Natural killer cell (primary cell): ENCODE results near the gene ZNF800. TPM values are rescaled to one million over a fixed set of nuclear protein-coding genes. Genes with fewer than 3 reads are reported as not detected.

Source experiments
- ATAC-seq, 3 donors: fragments of 150-1000 bp in 2 of 3; fragments of 200-7000 bp in 1 of 3; cut with Tn5 transposase; 1 replicate in 1 of 3; 2 replicates in 2 of 3; pipeline ENCODE4 v1.10.0; 2021; ENCODE audit warnings: mild to moderate bottlenecking in 2 of 3, moderate library complexity in 2 of 3
- DNase-seq, 2 donors: peaks; one replicate each; pipeline versions ENCODE4 v3.0.0 to v3.0.0-alpha.2; 2013 to 2021; ENCODE audit warnings: mixed read lengths in 1 of 2
- H3K27ac ChIP-seq: one replicate; pipeline ENCODE4 v1.5.1; 2013; ENCODE audit warnings: mild to moderate bottlenecking, low read length
- H3K27me3 ChIP-seq: one replicate; pipeline ENCODE4 v1.6.1; 2013; ENCODE audit warnings: low read length; ENCODE audit not compliant: control insufficient read depth, insufficient read depth
- H3K36me3 ChIP-seq: one replicate; pipeline ENCODE4 v1.6.1; 2013; ENCODE audit warnings: low read length; ENCODE audit not compliant: control insufficient read depth, insufficient read depth
- H3K4me1 ChIP-seq: one replicate; pipeline ENCODE4 v1.6.1; 2013; ENCODE audit warnings: low read length; ENCODE audit not compliant: control insufficient read depth, insufficient read depth
- H3K4me3 ChIP-seq: one replicate; pipeline ENCODE4 v1.5.1; 2013; ENCODE audit warnings: low read length
- H3K9me3 ChIP-seq: one replicate; pipeline ENCODE4 v1.6.1; 2013; ENCODE audit warnings: low read length; ENCODE audit not compliant: control insufficient read depth, insufficient read depth
- H3K27ac Mint-ChIP-seq, 2 donors: one replicate each; pipeline ENCODE4 v1.8.0; 2022; ENCODE audit warnings: mild to moderate bottlenecking in 2 of 2, mixed read lengths in 2 of 2, moderate library complexity in 1 of 2
- H3K27me3 Mint-ChIP-seq, 2 donors: one replicate each; pipeline ENCODE4 v1.8.0; 2022; ENCODE audit warnings: low read depth in 2 of 2, mixed read lengths in 2 of 2
- H3K36me3 Mint-ChIP-seq: one replicate; pipeline ENCODE4 v1.8.0; 2022; ENCODE audit warnings: mixed read lengths
- H3K4me1 Mint-ChIP-seq, 2 donors: one replicate each; pipeline ENCODE4 v1.8.0; 2022; ENCODE audit warnings: mixed read lengths in 2 of 2
- H3K4me3 Mint-ChIP-seq: one replicate; pipeline ENCODE4 v1.8.0; 2022; ENCODE audit warnings: mild to moderate bottlenecking, moderate library complexity, mixed read lengths
- H3K9me3 Mint-ChIP-seq, 2 donors: one replicate each; pipeline ENCODE4 v1.8.0; 2022; ENCODE audit warnings: mixed read lengths in 2 of 2
- CTCF ChIP-seq: fragments of 200-600 bp; IDR thresholded peaks from one replicate; pipeline ENCODE4 v1.8.0; 2022; ENCODE audit warnings: antibody characterized with exemption
- WGBS: methylation state at CpG from one replicate; pipeline ENCODE4 v1.1.7; 2013; ENCODE audit warnings: missing lambda C conversion rate; ENCODE audit not compliant: insufficient coverage; 5-methylcytosine and 5-hydroxymethylcytosine counted together
- intact Hi-C: fragments of 100-400 bp; cut with micrococcal nuclease; formaldehyde crosslinking; loops from one replicate; pipeline ENCODE4 v1.14.2; 2022
- total RNA-seq, 4 donors: library from RNA; stranded (reverse); fragments of 120-200 nt in 1 of 4; gene quantifications; one replicate each; pipeline versions ENCODE4 v1.2.3 to v1.2.4, GENCODE V29; 2013 to 2022

The ZNF800 gene
- total RNA-seq, 3 donors from 2014 or later (not counting 1 experiment from before 2014, with no cell fraction given), result 93.3 to 107 (median 101) TPM

DNA sequence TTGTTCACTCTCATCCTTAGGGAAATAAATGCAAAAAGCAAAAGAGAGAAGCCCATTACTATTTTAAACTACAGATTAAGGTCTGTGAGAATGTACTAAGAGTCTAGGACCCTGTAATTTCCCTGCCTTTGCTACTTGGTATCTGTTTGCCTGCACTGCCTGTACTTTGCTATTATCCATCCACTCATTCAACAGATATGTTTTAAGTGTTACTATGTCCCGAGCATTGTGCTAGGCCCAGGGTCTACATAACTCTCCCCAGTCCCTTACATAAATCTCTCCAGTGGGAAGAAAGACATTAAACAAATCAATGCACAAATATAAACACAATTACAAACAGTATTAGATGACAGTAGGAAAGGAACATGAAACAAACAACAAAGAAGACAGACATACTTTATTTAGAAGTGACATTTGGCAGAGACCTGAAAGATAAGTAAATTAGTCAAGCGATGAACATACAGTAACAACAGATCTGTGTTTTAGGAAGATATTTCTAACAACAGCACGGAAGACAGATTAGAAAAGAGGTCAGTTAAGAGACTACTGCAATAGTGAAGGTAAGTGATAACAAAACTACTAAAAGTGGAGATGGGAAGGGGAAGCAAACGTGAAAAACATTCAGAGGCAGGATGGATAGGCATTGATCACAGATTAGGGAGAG lies 30.0 kb downstream of the ZNF800 start:
- no peak for ATAC-seq
- H3K27ac Mint-ChIP-seq, result no peak overlapping the region
- Histone ChIP-seq H3K4me3 (no peak overlapping the region), H3K9me3 (no peaks in the 10 kb centered on the region), H3K27ac (no peak overlapping the region), H3K4me1 (no peaks in the 10 kb centered on the region), H3K27me3 (no peaks in the 10 kb centered on the region), H3K36me3 (peaks cover 57% of the 10 kb centered on the region)
- no peak for DNase-seq
- no peaks in the 10 kb centered on the region for H3K9me3 Mint-ChIP-seq
- H3K36me3 Mint-ChIP-seq, result no peaks in the 10 kb centered on the region
- no peaks in the 10 kb centered on the region for H3K27me3 Mint-ChIP-seq
- 95% methylated on average over 4 of the region's 4 CpGs for WGBS
- H3K4me1 Mint-ChIP-seq, result peaks cover 19 to 20% of the 10 kb centered on the region in 2 donors
- H3K4me3 Mint-ChIP-seq, result no peak overlapping the region
- intact Hi-C loops, result no loop called here
- no peak for TF ChIP-seq CTCF

- Histone ChIP-seq H3K4me3 (no peak overlapping the region), H3K4me1 (no peaks in the 10 kb centered on the region), H3K9me3 (no peaks in the 10 kb centered on the region), H3K27me3 (no peaks in the 10 kb centered on the region), H3K36me3 (peaks cover 61% of the 10 kb centered on the region), H3K27ac (no peak overlapping the region)
- no peak for DNase-seq
- H3K27ac Mint-ChIP-seq, result no peak overlapping the region
- 100% methylated on average over 1 of the region's 1 CpG for WGBS
- ATAC-seq, result no peak
- no peak overlapping the region for H3K4me3 Mint-ChIP-seq
- no peaks in the 10 kb centered on the region for H3K27me3 Mint-ChIP-seq
- no peaks in the 10 kb centered on the region for H3K9me3 Mint-ChIP-seq
- intact Hi-C loops, result no loop called here
- no peaks in the 10 kb centered on the region for H3K36me3 Mint-ChIP-seq
- no peak for TF ChIP-seq CTCF
- peaks cover 18% of the 10 kb centered on the region in 2 donors for H3K4me1 Mint-ChIP-seq
Measured at GRCh38 chr7:127361736-127362135, 30.8 kb downstream of the ZNF800 start.

DNA sequence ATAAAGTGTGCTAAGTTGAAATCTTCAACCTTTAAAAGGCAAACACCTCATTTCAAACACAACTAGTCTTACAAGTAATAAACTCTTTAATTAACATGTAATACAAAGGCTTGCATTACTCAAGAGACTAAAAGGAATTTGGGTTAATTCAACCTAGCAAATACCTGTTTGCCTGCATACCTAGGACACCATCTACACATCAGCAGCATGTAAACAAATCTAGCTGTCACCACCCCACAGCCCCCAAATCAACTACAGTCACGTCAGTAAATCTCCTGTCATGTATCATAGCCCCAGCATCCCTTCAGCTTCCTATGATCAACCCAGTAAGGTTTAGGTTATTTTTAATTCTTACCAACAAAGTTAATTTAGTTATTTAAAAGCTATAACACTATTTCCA lies 33.5 kb downstream of the ZNF800 start:
- Histone ChIP-seq H3K27ac (no peak overlapping the region), H3K36me3 (peaks cover 43% of the 10 kb centered on the region), H3K4me3 (no peak overlapping the region), H3K27me3 (no peaks in the 10 kb centered on the region), H3K9me3 (no peaks in the 10 kb centered on the region), H3K4me1 (no peaks in the 10 kb centered on the region)
- Mint-ChIP-seq H3K4me3 (no peak overlapping the region), H3K36me3 (no peaks in the 10 kb centered on the region), H3K9me3 (no peaks in the 10 kb centered on the region), H3K27me3 (no peaks in the 10 kb centered on the region), H3K27ac (peak overlapping the region in 1 of 2 donors; percentile 6), H3K4me1 (peaks cover 14 to 22% of the 10 kb centered on the region in 2 donors)
- no peak for DNase-seq
- ATAC-seq, result no peak
- intact Hi-C loops, result no loop called here
- TF ChIP-seq CTCF, result no peak
- 100% methylated on average over 1 of the region's 1 CpG for WGBS

DNA sequence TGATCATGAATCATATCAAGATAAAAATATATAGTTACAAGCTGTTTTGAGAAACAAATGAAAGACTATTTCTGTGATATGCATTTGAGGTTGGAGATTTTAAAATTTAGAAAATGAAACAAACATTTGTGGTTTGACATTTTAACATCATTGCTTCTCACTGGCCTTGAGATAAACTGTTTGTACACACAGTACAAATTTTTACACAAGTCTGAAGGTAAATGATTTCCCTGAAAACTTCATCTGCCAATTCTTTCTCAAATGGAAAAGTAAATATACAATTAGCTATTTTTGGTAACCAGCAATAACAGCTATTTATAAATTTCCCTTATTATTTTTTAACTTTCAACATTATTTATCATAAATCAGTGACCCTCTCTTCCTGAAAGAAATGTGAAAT lies 38.6 kb downstream of the ZNF800 start:
- no peak for DNase-seq
- no peak for ATAC-seq
- no peak for TF ChIP-seq CTCF
- H3K27ac ChIP-seq, result no peak overlapping the region
- H3K9me3 ChIP-seq, result no peaks in the 10 kb centered on the region
- H3K27me3 ChIP-seq, result no peaks in the 10 kb centered on the region
- peak overlapping the region in 1 of 2 donors; percentile 48 for H3K27ac Mint-ChIP-seq
- H3K4me1 Mint-ChIP-seq, result peaks cover 28 to 32% of the 10 kb centered on the region in 2 donors
- H3K27me3 Mint-ChIP-seq, result no peaks in the 10 kb centered on the region
- H3K4me3 ChIP-seq, result no peak overlapping the region
- H3K9me3 Mint-ChIP-seq, result no peaks in the 10 kb centered on the region
- no peaks in the 10 kb centered on the region for H3K4me1 ChIP-seq
- intact Hi-C loops, result no loop called here
- no peaks in the 10 kb centered on the region for H3K36me3 Mint-ChIP-seq
- H3K36me3 ChIP-seq, result peaks cover 8% of the 10 kb centered on the region
- H3K4me3 Mint-ChIP-seq, result no peak overlapping the region
